ENCODE results near the gene MACF1.

- TF ChIP-seq, protein P1, sequence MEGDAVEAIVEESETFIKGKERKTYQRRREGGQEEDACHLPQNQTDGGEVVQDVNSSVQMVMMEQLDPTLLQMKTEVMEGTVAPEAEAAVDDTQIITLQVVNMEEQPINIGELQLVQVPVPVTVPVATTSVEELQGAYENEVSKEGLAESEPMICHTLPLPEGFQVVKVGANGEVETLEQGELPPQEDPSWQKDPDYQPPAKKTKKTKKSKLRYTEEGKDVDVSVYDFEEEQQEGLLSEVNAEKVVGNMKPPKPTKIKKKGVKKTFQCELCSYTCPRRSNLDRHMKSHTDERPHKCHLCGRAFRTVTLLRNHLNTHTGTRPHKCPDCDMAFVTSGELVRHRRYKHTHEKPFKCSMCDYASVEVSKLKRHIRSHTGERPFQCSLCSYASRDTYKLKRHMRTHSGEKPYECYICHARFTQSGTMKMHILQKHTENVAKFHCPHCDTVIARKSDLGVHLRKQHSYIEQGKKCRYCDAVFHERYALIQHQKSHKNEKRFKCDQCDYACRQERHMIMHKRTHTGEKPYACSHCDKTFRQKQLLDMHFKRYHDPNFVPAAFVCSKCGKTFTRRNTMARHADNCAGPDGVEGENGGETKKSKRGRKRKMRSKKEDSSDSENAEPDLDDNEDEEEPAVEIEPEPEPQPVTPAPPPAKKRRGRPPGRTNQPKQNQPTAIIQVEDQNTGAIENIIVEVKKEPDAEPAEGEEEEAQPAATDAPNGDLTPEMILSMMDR (IDR thresholded peaks at IDR 0.05) = no peak
- TF ChIP-seq EZH2 (IDR thresholded peaks at IDR 0.05) = no peak
Observed at GRCh38 chr1:39397487-39397886, 193.0 kb downstream of the MACF1 start.

Measured in neural progenitor cell (in vitro differentiated cells).